COLO668 (cell line): ENCODE data around the gene OPA3.
A peak's percentile ranks its signal among the peaks of the same experiment; 100 is the strongest.

Source experiments
- DNase-seq: peaks from one replicate; lab custom pipeline; 2025; ENCODE audit not compliant: unreplicated experiment; lab: John Stamatoyannopoulos, UW

The OPA3 gene

DNA sequence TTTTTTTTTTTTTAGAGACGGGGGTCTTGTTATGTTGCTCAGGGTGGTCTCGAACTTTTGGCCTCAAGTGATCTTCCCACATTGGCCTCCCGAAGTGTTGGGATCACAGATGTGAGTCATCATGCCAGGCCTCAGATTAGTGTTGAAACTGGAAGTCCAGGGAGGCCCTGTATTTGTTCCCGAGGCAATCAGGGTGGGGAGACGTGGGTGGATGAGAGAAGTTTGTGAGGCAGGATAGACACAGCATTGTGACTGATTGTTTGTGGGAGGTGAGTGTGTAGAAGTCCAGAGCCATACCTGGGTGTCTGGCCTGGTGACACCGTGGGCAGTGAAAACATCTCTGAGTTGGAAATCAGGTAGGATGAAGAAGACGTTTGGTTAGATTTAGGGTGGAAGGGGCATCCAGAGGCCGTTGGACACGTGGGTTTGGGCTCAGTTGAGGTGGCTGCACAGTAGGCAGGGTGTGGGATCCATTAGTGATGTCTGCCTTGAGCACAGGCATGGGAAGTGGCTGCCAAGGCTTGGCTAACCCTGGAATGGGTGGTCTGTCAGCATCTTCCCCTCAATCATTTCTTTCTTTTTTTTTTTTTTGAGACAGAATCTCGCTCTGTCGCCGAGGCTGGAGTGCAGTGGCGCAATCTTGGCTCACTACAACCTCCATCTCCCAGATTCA lies 100.2 kb downstream of the OPA3 start:
- no peak for DNase-seq

DNA sequence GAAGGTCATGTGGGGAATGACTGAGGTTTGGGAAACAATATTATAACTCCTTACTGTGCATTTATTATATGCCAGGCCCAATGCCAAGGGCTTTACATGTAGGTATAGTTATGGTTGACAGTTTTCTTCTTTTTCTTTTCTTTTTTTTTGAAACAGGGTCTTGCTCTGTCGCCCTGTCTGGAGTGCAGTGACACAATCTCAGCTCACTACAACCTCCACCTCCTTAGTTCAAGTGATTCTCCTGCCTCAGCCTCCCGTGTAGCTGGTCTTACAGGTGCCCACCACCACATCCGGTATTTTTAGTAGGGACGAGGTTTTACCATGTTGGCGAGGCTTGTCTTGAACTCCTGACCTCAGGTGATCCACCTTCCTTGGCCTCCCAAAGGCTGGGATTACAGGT lies 101.6 kb downstream of the OPA3 start:
- no peak for DNase-seq

DNA sequence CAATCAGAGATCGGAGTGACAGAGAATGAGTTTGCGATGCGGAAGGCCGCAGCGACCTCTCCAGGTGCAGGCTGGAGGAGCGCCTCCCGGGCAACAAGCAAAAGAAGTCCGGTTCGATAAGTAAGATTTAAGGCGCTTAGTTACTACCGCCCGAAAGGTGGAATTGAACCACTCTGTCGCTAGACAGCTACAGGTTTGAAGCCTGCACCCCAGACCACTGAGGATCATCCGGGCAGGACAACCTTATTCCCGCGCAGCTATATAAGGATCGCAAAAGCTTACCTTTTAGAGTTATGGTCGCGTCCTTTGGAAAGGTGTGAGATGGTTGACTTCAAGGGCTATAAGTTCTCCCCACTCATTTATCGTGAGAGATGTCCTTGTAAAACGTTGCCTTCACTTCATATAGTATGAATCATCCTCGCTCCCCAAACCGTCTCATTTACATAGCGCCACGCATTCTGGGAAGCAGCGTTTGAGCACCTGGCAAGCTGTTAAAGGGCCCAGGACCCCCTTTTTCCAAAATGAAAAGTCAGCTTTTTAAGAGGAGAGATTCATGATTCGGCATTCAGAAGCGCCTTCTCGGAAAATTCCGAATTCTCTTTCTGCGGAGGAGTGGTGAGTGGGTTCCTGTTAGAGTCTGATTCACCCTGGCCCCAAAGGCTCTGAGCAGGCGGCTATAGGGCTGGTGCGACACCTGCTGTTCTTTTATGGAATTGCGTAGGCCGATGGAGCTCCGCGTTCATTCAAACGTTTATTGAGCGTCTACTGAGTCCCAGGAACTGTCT lies 106.0 kb downstream of the OPA3 start:
- DNase-seq = peak; percentile 80

DNA sequence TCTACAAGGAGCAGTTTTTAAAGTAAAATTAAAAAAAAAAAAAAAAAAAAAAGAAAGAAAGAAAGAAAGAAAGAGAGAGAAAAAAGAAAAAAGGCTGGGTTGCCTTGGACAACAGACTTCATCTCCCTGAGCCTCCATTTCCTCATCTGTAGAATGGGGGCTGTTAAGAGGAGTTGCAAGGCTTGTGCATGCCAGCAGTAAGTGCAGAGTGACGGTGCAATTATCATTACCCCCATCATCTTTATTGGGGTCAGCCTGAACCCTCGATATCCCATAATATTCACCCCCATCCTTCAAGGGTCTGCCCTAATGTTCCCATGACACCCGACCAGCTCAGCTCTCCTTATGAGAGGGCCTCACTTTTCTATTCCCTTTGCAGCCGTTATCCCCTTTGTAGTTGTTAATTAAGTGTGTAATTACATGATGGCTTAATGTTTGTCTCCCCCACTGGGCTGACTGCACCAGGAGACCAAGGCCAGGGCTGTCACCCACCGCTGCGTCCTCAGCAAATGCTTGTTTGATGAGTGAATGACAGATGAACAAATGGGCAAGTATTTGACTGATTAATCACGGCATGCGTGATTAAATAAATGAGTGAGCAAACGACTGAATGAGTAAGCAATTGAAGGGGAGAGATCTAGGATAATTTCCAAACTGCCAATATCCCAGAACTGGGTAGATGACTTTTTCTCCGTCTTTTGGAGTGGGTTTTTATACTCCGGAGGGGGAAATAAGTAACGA lies 106.7 kb downstream of the OPA3 start:
- peak; percentile 22 for DNase-seq
